IPS-20b (cell line): ENCODE data around the gene CCR4.
"Not testable (repeated sequence)": the region's sequence is repeated elsewhere in the genome, so short reads cannot be mapped to it uniquely, and the experiment has no call there.

Experiments used
- H3K27ac ChIP-seq: one replicate; pipeline ENCODE4 v1.5.1; 2013; ENCODE audit warnings: low read length
- H3K27me3 ChIP-seq: 2 replicates; pipeline ENCODE4 v1.6.1; 2013; ENCODE audit warnings: mild to moderate bottlenecking, low read length, inconsistent platforms; ENCODE audit not compliant: insufficient read depth
- H3K36me3 ChIP-seq: 2 replicates; pipeline ENCODE4 v1.6.1; 2013; ENCODE audit warnings: low read depth, mild to moderate bottlenecking, inconsistent platforms, low read length, moderate library complexity; ENCODE audit not compliant: insufficient read depth
- H3K4me1 ChIP-seq: 2 replicates; pipeline ENCODE4 v1.6.1; 2013; ENCODE audit warnings: mild to moderate bottlenecking, control low read depth, inconsistent platforms, low read length, moderate library complexity; ENCODE audit not compliant: insufficient read depth
- H3K4me3 ChIP-seq: 2 replicates; pipeline ENCODE4 v1.5.1; 2013; ENCODE audit warnings: mild to moderate bottlenecking, low read length, inconsistent platforms
- H3K9ac ChIP-seq: 2 replicates; pipeline ENCODE4 v1.6.1; 2013; ENCODE audit warnings: low read depth, mild to moderate bottlenecking, inconsistent platforms, low read length, moderate library complexity
- H3K9me3 ChIP-seq: 2 replicates; pipeline ENCODE4 v1.6.1; 2013; ENCODE audit warnings: mild to moderate bottlenecking, low read depth, low read length, inconsistent platforms; ENCODE audit not compliant: insufficient read depth

CCR4 gene

GRCh38 chr3:32969656-32970055 is 18.2 kb downstream of the CCR4 start:
- Histone ChIP-seq H3K27ac (no peak overlapping the region), H3K4me3 (no peak overlapping the region), H3K9ac (no peak overlapping the region), H3K9me3 (peaks cover 18% of the 10 kb centered on the region), H3K4me1 (no peaks in the 10 kb centered on the region), H3K27me3 (no peaks in the 10 kb centered on the region), H3K36me3 (no peaks in the 10 kb centered on the region)

- H3K27ac ChIP-seq, H3K36me3 ChIP-seq, H3K9me3 ChIP-seq, H3K9ac ChIP-seq, H3K4me1 ChIP-seq, H3K27me3 ChIP-seq, H3K4me3 ChIP-seq: not testable (repeated sequence)
Observed at GRCh38 chr3:32971291-32971690, 19.8 kb downstream of the CCR4 start.

DNA sequence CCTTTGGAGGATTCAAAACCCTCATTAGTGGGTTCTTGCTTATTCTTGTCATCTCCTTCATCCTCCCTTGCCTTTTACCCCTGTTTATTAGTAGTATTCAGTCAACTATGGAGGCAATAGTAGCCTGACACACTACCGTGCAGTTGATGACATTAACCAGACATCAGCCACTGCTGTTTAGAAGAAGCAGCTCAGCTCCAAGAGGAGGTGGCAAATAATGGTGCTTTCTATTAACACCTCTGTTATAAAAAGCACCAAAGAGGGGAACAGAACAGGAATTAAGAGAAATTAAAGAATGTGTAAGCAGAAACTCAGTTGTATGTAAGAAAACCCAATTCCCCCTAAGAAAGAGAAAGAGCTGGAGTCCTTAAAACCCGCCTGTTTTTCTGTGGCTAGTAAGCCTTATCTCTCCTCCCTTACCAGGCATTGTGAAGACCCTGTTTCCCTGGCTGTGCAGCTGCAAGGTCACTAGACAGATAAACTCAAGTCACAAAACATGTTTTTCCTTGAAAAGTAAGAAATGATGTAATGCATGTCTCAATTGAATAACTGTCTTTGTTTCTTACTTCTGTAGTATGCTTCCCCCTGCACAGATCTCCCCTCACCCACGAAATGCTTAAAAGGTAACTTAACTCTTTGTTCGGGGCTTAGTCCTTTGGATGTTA is 21.2 kb downstream of the CCR4 start:
- Histone ChIP-seq H3K9ac (no peak overlapping the region), H3K9me3 (no peaks in the 10 kb centered on the region), H3K4me3 (no peak overlapping the region), H3K27ac (no peak overlapping the region), H3K36me3 (no peaks in the 10 kb centered on the region), H3K27me3 (no peaks in the 10 kb centered on the region), H3K4me1 (no peaks in the 10 kb centered on the region)

- H3K36me3 ChIP-seq, result no peaks in the 10 kb centered on the region
- H3K9me3 ChIP-seq, result no peaks in the 10 kb centered on the region
- H3K4me3 ChIP-seq, result no peak overlapping the region
- H3K4me1 ChIP-seq, result no peaks in the 10 kb centered on the region
- H3K27ac ChIP-seq, result no peak overlapping the region
- no peak overlapping the region for H3K9ac ChIP-seq
- H3K27me3 ChIP-seq, result no peaks in the 10 kb centered on the region
Observed at GRCh38 chr3:32973982-32974381, 22.5 kb downstream of the CCR4 start.

DNA sequence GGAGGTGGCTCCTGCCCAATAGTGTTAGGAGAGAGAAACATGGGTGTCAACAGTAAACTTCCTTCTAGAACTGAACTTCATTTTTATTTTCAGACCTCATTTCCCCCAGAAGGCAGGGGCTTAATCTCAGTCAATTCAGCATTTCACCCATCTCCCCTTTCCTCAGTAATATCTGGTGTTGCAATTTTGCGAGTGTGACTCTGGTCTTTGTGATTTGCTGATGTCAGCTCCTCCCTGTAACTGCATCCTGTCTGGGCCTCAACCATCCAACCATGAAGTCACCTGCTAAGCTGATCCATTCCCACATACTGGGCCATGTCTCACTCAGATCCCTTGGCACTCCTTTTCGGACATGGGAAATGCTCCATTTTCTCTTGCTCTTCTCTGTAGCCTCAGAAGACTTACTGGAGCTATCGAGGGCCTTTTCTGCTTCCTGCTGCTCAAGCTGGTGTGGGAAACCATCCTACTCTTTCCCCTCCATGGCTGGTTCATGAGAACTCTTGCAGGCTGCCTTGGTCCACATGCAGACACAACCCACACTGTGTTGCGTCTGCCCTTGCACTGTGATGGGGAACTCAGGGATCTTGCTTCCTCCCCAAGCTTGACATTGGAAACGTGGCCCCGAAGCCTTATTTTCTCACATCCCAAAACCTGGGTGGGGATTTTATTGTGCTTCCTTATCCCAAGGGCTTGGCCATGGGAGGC is 24.6 kb downstream of the CCR4 start:
- Histone ChIP-seq H3K4me1 (no peaks in the 10 kb centered on the region), H3K27me3 (no peaks in the 10 kb centered on the region), H3K4me3 (no peak overlapping the region), H3K27ac (no peak overlapping the region), H3K36me3 (no peaks in the 10 kb centered on the region), H3K9me3 (no peaks in the 10 kb centered on the region), H3K9ac (no peak overlapping the region)

DNA sequence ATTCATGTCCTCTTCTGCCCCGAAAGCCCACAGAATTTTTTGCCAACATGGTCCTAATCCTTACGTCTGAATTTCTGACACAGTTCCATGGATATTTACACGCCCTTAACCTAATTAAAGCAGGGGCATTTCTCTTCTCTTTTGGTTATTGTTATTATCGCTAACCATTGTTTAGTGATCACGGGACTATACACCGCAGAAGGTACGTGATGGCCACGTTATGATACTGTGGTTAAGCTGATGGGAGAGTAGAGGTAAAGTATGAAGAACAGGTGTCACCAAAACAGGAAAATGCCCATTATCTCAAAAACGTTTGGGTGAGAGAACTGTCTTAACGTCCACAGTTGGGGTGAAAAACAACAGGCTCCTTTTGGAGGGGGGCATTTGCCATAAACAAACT is 26.4 kb downstream of the CCR4 start:
- Histone ChIP-seq H3K27ac (no peak overlapping the region), H3K27me3 (no peaks in the 10 kb centered on the region), H3K9ac (no peak overlapping the region), H3K9me3 (no peaks in the 10 kb centered on the region), H3K4me1 (no peaks in the 10 kb centered on the region), H3K36me3 (no peaks in the 10 kb centered on the region), H3K4me3 (no peak overlapping the region)

GRCh38 chr3:32978331-32978730 is 26.9 kb downstream of the CCR4 start:
- no peak overlapping the region for H3K27ac ChIP-seq
- H3K4me3 ChIP-seq, result no peak overlapping the region
- H3K27me3 ChIP-seq, result no peaks in the 10 kb centered on the region
- no peaks in the 10 kb centered on the region for H3K9me3 ChIP-seq
- no peaks in the 10 kb centered on the region for H3K36me3 ChIP-seq
- H3K9ac ChIP-seq, result no peak overlapping the region
- no peaks in the 10 kb centered on the region for H3K4me1 ChIP-seq

DNA sequence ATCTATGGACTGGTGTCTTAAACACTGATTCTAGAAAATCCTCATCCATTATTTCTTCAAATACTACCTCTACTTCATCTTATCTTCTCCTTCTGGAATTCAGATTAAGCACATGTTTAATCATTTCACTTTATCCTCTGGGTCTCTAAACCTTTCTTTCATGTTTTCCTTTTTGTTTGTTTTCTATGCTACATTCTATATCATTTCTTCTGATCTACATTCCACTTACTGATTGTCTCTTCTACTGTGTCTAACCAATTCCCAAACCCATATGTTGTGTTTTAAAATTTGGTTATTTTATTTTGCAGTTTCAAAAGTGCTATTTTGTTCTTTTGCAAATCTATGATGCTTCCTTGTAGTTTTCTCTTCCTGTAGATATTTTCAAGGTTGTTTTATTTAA is 31.7 kb downstream of the CCR4 start:
- no peaks in the 10 kb centered on the region for H3K4me1 ChIP-seq
- no peaks in the 10 kb centered on the region for H3K27me3 ChIP-seq
- H3K27ac ChIP-seq, result no peak overlapping the region
- H3K4me3 ChIP-seq, result no peak overlapping the region
- H3K9me3 ChIP-seq, result no peaks in the 10 kb centered on the region
- no peaks in the 10 kb centered on the region for H3K36me3 ChIP-seq
- no peak overlapping the region for H3K9ac ChIP-seq

- not testable (repeated sequence) for H3K4me1 ChIP-seq, H3K36me3 ChIP-seq, H3K27ac ChIP-seq, H3K27me3 ChIP-seq, H3K9me3 ChIP-seq, H3K4me3 ChIP-seq, H3K9ac ChIP-seq
Observed at GRCh38 chr3:32984918-32985317, 33.5 kb downstream of the CCR4 start.

DNA sequence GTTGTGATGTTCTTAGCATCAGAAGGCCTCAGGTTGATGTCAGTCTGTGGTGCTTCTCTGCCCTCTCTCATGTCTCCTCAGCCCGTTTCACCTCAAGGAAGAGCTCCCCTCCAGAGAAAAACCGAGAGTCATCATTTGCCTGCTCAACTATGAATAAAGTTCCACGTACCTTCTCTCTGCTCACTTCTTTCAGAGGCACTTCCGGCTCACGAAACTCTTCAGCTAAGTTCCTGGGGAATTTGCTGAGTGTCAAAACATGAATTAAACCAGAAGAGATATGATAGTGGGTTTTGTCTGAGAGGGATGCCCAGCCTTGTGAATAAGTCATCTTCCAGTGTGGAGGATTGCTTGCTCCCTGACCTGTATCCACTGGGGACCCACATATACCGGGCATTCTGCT is 37.7 kb downstream of the CCR4 start:
- no peaks in the 10 kb centered on the region for H3K36me3 ChIP-seq
- H3K9me3 ChIP-seq, result no peaks in the 10 kb centered on the region
- no peak overlapping the region for H3K9ac ChIP-seq
- no peaks in the 10 kb centered on the region for H3K4me1 ChIP-seq
- H3K4me3 ChIP-seq, result no peak overlapping the region
- no peaks in the 10 kb centered on the region for H3K27me3 ChIP-seq
- H3K27ac ChIP-seq, result no peak overlapping the region

DNA sequence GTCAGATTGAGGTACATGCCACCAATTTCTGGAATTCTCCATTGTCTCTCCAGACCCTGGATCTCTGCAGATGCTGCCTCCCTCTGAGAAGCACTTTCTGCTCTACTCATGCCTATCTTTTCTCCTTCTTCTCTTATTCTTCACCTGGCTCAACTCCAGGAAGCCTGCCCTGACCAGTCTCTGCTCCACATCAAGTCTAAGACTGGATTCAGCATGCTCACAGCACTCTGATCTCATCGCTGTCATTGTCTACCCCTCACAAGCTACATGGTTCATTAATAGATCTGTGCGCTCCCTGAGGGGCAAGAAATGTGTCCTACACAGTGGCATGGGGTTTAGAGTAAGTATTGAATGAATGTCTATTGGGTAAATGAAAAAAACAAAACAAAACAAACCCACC is 38.7 kb downstream of the CCR4 start:
- H3K36me3 ChIP-seq, result no peaks in the 10 kb centered on the region
- H3K4me3 ChIP-seq, result no peak overlapping the region
- no peak overlapping the region for H3K9ac ChIP-seq
- no peaks in the 10 kb centered on the region for H3K27me3 ChIP-seq
- H3K4me1 ChIP-seq, result no peaks in the 10 kb centered on the region
- H3K27ac ChIP-seq, result no peak overlapping the region
- H3K9me3 ChIP-seq, result no peaks in the 10 kb centered on the region

DNA sequence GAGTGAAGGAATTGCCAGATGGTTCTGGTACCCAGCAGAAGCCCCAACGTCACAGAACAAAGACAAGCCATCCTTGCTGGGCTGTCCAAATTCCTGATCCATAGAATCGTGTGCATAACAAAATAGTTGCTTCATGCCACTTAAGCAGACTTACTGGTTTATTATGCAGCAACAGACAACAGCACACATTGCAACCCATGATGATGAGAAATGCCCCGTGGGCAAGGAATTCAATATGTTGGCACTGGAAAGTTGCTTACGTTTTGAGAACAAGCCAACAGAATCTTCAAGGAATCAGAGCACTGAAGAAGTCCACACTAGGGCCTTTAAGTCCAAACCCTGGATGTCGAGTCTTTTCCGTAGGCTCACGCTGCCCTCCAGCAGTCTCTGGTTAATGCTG is 40.3 kb downstream of the CCR4 start:
- Histone ChIP-seq H3K4me1 (no peaks in the 10 kb centered on the region), H3K4me3 (no peak overlapping the region), H3K9ac (no peak overlapping the region), H3K36me3 (no peaks in the 10 kb centered on the region), H3K27ac (no peak overlapping the region), H3K9me3 (no peaks in the 10 kb centered on the region), H3K27me3 (no peaks in the 10 kb centered on the region)
